ENCODE data around the gene UNC13A.

DNA sequence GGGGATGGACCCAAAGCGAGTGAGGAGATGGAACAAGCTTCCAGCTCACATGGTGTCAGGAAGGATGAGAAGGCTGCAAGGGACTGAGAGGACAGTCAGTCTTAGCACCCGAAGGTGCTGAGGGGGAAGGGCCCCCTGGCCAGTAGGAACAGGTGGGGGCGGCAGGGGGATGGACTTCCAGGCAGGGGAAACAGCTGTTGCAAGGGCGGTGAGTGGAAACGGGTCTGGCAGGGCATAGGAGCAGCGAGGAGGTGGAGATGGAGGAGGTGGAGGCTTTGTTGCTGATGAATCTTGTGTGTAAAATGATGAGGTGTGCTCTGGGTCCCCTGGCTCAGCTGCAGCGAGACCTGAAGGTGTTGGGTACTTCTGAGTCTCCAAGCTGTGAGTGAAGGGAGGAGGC, 32.3 kb upstream of the UNC13A start:
- TF ChIP-seq, protein P1, sequence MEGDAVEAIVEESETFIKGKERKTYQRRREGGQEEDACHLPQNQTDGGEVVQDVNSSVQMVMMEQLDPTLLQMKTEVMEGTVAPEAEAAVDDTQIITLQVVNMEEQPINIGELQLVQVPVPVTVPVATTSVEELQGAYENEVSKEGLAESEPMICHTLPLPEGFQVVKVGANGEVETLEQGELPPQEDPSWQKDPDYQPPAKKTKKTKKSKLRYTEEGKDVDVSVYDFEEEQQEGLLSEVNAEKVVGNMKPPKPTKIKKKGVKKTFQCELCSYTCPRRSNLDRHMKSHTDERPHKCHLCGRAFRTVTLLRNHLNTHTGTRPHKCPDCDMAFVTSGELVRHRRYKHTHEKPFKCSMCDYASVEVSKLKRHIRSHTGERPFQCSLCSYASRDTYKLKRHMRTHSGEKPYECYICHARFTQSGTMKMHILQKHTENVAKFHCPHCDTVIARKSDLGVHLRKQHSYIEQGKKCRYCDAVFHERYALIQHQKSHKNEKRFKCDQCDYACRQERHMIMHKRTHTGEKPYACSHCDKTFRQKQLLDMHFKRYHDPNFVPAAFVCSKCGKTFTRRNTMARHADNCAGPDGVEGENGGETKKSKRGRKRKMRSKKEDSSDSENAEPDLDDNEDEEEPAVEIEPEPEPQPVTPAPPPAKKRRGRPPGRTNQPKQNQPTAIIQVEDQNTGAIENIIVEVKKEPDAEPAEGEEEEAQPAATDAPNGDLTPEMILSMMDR (IDR thresholded peaks at IDR 0.05): no peak
- TF ChIP-seq POLR2A (IDR thresholded peaks at IDR 0.05): no peak

Data from prostate gland (tissue), 2 donors.